AG04450 (cell line): ENCODE results near the gene BNC2. TPM values are rescaled to one million over a fixed set of nuclear protein-coding genes. Genes with fewer than 3 reads are reported as not detected.

Experiments used
- CTCF ChIA-PET: fragments of 300-600, 350-600 bp; formaldehyde crosslinking; extraction: SDS; loops from one replicate; lab custom pipeline; 2022; ENCODE audit warnings: antibody characterized with exemption, inconsistent platforms; lab: Charles Lee
- POLR2A ChIA-PET: fragments of 350-600 bp; formaldehyde crosslinking; extraction: SDS; loops from one replicate; lab custom pipeline; 2021; ENCODE audit warnings: antibody characterized with exemption, inconsistent platforms; lab: Yijun Ruan, JAX
- DNase-seq: peaks from one replicate; pipeline ENCODE4 v3.0.0-alpha.2; 2011; ENCODE audit warnings: low read depth, low spot score
- H3K27ac ChIP-seq: one replicate; pipeline ENCODE4 v1.5.1; 2012; ENCODE audit warnings: low read depth, low read length, control low read depth
- H3K27me3 ChIP-seq: one replicate; pipeline ENCODE4 v1.6.0; 2012; ENCODE audit warnings: low read length; ENCODE audit not compliant: control insufficient read depth, insufficient read depth
- H3K4me3 ChIP-seq: 2 replicates; pipeline ENCODE4 v1.5.1; 2011; ENCODE audit warnings: mild to moderate bottlenecking, low read depth, low read length, control low read depth
- H3K9me3 ChIP-seq: 2 replicates; pipeline ENCODE4 v1.5.1; 2012; ENCODE audit warnings: low read length; ENCODE audit not compliant: control insufficient read depth, insufficient read depth
- CTCF ChIP-seq: IDR thresholded peaks from 2 replicates; pipeline ENCODE4 v1.5.1; 2011; ENCODE audit warnings: low read depth, low read length, control low read depth, inconsistent platforms
- polyA plus RNA-seq: library from polyadenylated mRNA; depleted of rRNA; stranded (reverse); fragments of >200 nt; gene quantifications from 2 replicates; pipeline ENCODE4 v1.2.3, GENCODE V29; 2011

The BNC2 gene
- polyA plus RNA-seq, 1 experiment, result 49.0 TPM

DNA sequence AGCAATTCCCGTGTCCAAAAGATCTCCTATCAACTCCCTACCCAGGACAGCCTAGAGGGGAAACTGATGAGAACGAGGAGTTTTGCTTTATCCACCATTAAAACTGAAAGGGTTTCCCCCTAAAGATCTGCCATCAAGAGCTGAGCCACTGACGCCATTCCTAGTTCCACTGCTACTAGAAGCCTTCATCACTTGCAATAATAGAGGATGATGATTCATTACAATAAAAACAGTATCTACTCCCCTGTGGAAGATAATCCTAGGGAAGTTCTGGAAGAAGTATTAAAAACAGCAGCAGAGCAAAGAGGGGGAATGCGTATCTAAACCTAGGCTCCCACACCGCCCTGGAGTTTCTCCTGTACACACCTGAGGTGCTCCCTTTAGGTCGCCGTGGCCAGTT, 394.5 kb downstream of the BNC2 start:
- H3K4me3 ChIP-seq, result no peak overlapping the region
- no peaks in the 10 kb centered on the region; the same call in 1 of the 2 replicates for H3K9me3 ChIP-seq
- DNase-seq, result no peak

GRCh38 chr9:16475257-16475656, 395.2 kb downstream of the BNC2 start:
- H3K4me3 ChIP-seq, result no peak overlapping the region
- no peak for TF ChIP-seq CTCF
- POLR2A ChIA-PET, result no interaction called here
- no peak overlapping the region for H3K27ac ChIP-seq
- H3K9me3 ChIP-seq, result no peaks in the 10 kb centered on the region
- H3K27me3 ChIP-seq, result no peaks in the 10 kb centered on the region
- CTCF ChIA-PET, result no interaction called here
- DNase-seq, result no peak

More for the DNA sequence above, 394.5 kb downstream of the BNC2 start:
- no peak for TF ChIP-seq CTCF
- Histone ChIP-seq H3K27me3 (no peaks in the 10 kb centered on the region), H3K27ac (no peak overlapping the region)
- POLR2A ChIA-PET, result no interaction called here
- CTCF ChIA-PET, result interaction anchor here (0.7 to 1.1 kb wide), 2 partner anchors 429 to 639 kb away, joined by 3 to 5 read pairs; no protein-coding TSS in a partner anchor

- DNase-seq, result no peak
- Histone ChIP-seq H3K27me3 (no peaks in the 10 kb centered on the region), H3K9me3 (no peaks in the 10 kb centered on the region), H3K4me3 (no peak overlapping the region), H3K27ac (no peak overlapping the region)
- ChIA-PET CTCF (no interaction called here), POLR2A (interaction anchor here (0.7 kb wide), 2 partner anchors 358 to 422 kb away, joined by 3 read pairs; no protein-coding TSS in a partner anchor)
- no peak for TF ChIP-seq CTCF
Measured at GRCh38 chr9:16469184-16469583, 401.3 kb downstream of the BNC2 start.

DNA sequence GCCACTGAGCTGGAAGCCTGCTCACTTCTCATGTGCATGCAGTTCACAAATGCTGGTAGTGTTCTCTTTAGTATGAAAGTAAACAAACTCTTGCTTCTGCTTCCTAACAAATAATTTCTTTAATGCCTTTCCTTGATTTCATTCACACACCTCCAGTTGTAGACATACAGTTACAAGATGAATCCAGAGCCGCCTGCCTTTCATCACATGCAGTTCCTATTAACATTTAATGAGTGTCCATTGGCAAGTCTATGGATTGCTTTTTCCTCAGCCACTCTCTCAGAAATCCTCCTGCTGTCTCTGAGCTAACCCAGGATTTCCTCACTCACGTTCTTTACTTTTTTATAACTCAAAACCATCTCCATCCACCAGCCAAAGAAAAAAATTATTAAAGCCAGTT, 408.6 kb downstream of the BNC2 start:
- H3K27ac ChIP-seq, result no peak overlapping the region
- ChIA-PET POLR2A (no interaction called here), CTCF (no interaction called here)
- no peak for TF ChIP-seq CTCF
- no peak overlapping the region for H3K4me3 ChIP-seq
- no peaks in the 10 kb centered on the region for H3K27me3 ChIP-seq
- DNase-seq, result no peak
- H3K9me3 ChIP-seq, result no peaks in the 10 kb centered on the region

DNA sequence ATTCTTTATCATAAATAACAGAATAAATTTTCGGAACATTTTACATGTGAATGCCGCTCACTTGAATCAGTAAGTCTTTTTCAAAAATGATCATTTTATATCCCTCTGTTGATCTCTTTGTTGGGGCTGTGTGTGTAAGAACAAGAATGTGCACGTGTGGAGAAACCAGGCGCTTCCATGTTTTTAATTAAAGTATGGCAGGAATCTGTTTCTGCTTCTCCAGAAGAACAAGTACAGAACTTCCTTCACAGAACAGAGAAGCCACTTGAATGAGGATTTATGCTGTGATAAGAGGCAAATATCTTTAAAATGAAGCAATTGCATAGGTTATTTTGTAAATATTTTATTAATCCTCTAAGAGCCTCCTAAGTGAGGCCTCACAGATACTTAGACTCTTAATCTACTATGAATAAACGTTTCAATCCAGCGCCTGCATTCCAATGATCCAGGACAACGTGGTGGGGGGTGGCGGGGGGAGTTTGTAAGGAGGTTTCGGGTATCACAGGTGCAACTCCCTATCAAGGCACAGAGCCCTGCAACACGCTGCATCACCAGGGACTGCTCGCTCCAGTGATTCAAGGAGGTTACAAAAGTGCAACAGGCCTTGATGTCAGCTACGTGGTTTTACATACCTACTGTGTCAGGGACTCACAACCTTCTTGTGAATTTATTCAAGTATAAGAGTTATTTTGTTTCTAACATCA, 409.2 kb downstream of the BNC2 start:
- DNase-seq, result no peak
- ChIA-PET POLR2A (no interaction called here), CTCF (no interaction called here)
- H3K4me3 ChIP-seq, result no peak overlapping the region
- no peaks in the 10 kb centered on the region for H3K9me3 ChIP-seq
- no peaks in the 10 kb centered on the region for H3K27me3 ChIP-seq
- H3K27ac ChIP-seq, result no peak overlapping the region
- no peak for TF ChIP-seq CTCF
